OCI-LY7 (cell line): ENCODE measurements around the gene NCOA7.

Experiments used
- EZH2phosphoT487 ChIP-seq: fragments of 200-600 bp; sonication (generic); IDR thresholded peaks from 2 replicates; pipeline ENCODE4 v1.6.1; 2018; ENCODE audit warnings: low read depth, borderline replicate concordance, mild to moderate bottlenecking, mixed run types, antibody characterized with exemption, low read length, moderate library complexity, mixed read lengths
- TF ChIP-seq, protein P1 (sequence below): fragments of 200-600 bp; sonication (generic); conservative IDR thresholded peaks from 2 replicates; pipeline ENCODE4 v1.5.1; 2014; ENCODE audit warnings: mild to moderate bottlenecking, antibody characterized with exemption, low read length, moderate library complexity, mixed read lengths

GRCh38 chr6:125882243-125882642 is 91.5 kb downstream of the NCOA7 start:
- TF ChIP-seq, protein P1, sequence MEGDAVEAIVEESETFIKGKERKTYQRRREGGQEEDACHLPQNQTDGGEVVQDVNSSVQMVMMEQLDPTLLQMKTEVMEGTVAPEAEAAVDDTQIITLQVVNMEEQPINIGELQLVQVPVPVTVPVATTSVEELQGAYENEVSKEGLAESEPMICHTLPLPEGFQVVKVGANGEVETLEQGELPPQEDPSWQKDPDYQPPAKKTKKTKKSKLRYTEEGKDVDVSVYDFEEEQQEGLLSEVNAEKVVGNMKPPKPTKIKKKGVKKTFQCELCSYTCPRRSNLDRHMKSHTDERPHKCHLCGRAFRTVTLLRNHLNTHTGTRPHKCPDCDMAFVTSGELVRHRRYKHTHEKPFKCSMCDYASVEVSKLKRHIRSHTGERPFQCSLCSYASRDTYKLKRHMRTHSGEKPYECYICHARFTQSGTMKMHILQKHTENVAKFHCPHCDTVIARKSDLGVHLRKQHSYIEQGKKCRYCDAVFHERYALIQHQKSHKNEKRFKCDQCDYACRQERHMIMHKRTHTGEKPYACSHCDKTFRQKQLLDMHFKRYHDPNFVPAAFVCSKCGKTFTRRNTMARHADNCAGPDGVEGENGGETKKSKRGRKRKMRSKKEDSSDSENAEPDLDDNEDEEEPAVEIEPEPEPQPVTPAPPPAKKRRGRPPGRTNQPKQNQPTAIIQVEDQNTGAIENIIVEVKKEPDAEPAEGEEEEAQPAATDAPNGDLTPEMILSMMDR, result no peak
- TF ChIP-seq EZH2phosphoT487, result no peak
